Mesendoderm (in vitro differentiated cells): ENCODE measurements around the gene TIGD3.

ENCODE experiments used
- DNase-seq: peaks from one replicate; pipeline ENCODE4 v3.0.0; 2013
- H2AK5ac ChIP-seq: 2 replicates; pipeline ENCODE4 v1.6.1; 2013; ENCODE audit warnings: low read length, inconsistent platforms
- H2BK120ac ChIP-seq: 2 replicates; pipeline ENCODE4 v1.6.1; 2013; ENCODE audit warnings: low read depth, mild to moderate bottlenecking, low read length, moderate library complexity, mixed read lengths
- H2BK15ac ChIP-seq: replicated peaks from 2 replicates; pipeline ENCODE4 v1.6.1; 2013; ENCODE audit warnings: low read depth, mild to moderate bottlenecking, moderate library complexity
- H2BK5ac ChIP-seq: 2 replicates; pipeline ENCODE4 v1.6.1; 2013; ENCODE audit warnings: low read length, inconsistent platforms
- H3K18ac ChIP-seq: 2 replicates; pipeline ENCODE4 v1.6.1; 2013; ENCODE audit warnings: mild to moderate bottlenecking, low read length, mixed read lengths
- H3K23ac ChIP-seq: one replicate; pipeline ENCODE4 v1.6.1; 2013; ENCODE audit warnings: low read length
- H3K27ac ChIP-seq: 2 replicates; pipeline ENCODE4 v1.5.1; 2013; ENCODE audit warnings: low read depth, mild to moderate bottlenecking, inconsistent platforms, low read length, moderate library complexity
- H3K27me3 ChIP-seq: 2 replicates; pipeline ENCODE4 v1.6.1; 2013; ENCODE audit warnings: low read length, control low read depth, mild to moderate bottlenecking, inconsistent platforms; ENCODE audit not compliant: insufficient read depth, poor library complexity
- H3K36me3 ChIP-seq: 2 replicates; pipeline ENCODE4 v1.6.1; 2013; ENCODE audit warnings: low read length, inconsistent platforms; ENCODE audit not compliant: control insufficient read depth, insufficient read depth
- H3K4ac ChIP-seq: one replicate; pipeline ENCODE4 v1.6.1; 2013; ENCODE audit warnings: low read depth, mild to moderate bottlenecking, low read length, moderate library complexity
- H3K4me1 ChIP-seq: 2 replicates; pipeline ENCODE4 v1.6.1; 2013; ENCODE audit warnings: low read depth, low read length, inconsistent platforms; ENCODE audit not compliant: control insufficient read depth
- H3K4me2 ChIP-seq: 2 replicates; pipeline ENCODE4 v1.6.1; 2013; ENCODE audit warnings: low read length
- H3K4me3 ChIP-seq: 2 replicates; pipeline ENCODE4 v1.5.1; 2013; ENCODE audit warnings: mild to moderate bottlenecking, low read length
- H3K56ac ChIP-seq: one replicate; pipeline ENCODE4 v1.6.1; 2013; ENCODE audit warnings: low read length
- H3K79me1 ChIP-seq: 2 replicates; pipeline ENCODE4 v1.6.1; 2013; ENCODE audit warnings: low read length, inconsistent platforms
- H3K79me2 ChIP-seq: 2 replicates; pipeline ENCODE4 v1.6.1; 2013; ENCODE audit warnings: mild to moderate bottlenecking, low read length; ENCODE audit not compliant: control insufficient read depth, insufficient read depth
- H3K9ac ChIP-seq: 2 replicates; pipeline ENCODE4 v1.6.1; 2013; ENCODE audit warnings: low read length, inconsistent platforms
- H4K5ac ChIP-seq: one replicate; pipeline ENCODE4 v1.6.1; 2013; ENCODE audit warnings: low read length
- H4K8ac ChIP-seq: one replicate; pipeline ENCODE4 v1.6.1; 2013; ENCODE audit warnings: low read depth, mild to moderate bottlenecking, control low read depth, low read length, moderate library complexity
- WGBS: extraction: QIAGEN DNeasy Blood & Tissue Kit; methylation state at CpG from one replicate; pipeline ENCODE4 v1.1.7; 2013; ENCODE audit warnings: low lambda C conversion rate, missing lambda C conversion rate; ENCODE audit not compliant: insufficient coverage; ENCODE audit errors: extremely low coverage; 5-methylcytosine and 5-hydroxymethylcytosine counted together

TIGD3 gene

DNA sequence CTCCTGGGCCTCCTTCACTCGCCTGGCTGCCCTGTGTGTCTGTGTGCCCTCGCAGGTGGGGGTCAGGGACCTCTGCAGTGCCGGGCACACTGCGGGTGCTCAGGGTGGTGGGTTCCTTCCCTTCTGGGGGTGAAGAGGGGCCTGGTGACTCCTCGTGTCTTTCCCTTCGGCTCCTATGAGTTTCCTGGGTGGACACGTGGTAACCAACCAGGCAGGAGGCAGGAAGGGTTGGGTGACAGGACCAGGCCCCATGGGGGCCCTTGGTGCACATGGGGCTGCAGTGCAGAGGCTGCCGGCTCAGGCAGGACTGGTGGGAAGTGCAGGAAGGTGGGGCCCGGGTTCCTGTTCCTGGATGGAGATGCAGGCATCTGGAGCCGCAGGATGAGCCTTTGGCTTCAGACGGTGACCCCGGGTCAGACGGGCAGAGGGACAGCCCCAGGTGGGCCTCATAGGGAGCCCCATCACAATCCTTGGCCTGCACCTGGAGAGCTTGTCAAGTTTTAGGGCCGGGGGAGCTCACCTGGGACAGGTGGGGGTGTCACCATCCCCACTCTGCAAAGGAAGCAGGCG lies 41.5 kb downstream of the TIGD3 start:
- Histone ChIP-seq H3K18ac (no peak overlapping the region), H3K4me1 (no peaks in the 10 kb centered on the region), H3K4ac (no peak overlapping the region), H3K9ac (no peak overlapping the region), H3K4me3 (no peak overlapping the region), H3K79me2 (no peaks in the 10 kb centered on the region), H3K4me2 (no peak overlapping the region), H4K5ac (no peak overlapping the region), H3K27ac (no peak overlapping the region), H3K79me1 (peaks cover 2% of the 10 kb centered on the region), H2BK5ac (no peak overlapping the region), H3K27me3 (no peaks in the 10 kb centered on the region), H3K36me3 (peaks cover 9% of the 10 kb centered on the region), H2BK15ac (no peak overlapping the region), H3K23ac (no peak overlapping the region), H2AK5ac (no peak overlapping the region), H2BK120ac (no peak overlapping the region), H3K56ac (no peak overlapping the region), H4K8ac (no peak overlapping the region)
- no peak for DNase-seq
- no CpG with 5 or more reads among the region's 15 CpGs for WGBS

DNA sequence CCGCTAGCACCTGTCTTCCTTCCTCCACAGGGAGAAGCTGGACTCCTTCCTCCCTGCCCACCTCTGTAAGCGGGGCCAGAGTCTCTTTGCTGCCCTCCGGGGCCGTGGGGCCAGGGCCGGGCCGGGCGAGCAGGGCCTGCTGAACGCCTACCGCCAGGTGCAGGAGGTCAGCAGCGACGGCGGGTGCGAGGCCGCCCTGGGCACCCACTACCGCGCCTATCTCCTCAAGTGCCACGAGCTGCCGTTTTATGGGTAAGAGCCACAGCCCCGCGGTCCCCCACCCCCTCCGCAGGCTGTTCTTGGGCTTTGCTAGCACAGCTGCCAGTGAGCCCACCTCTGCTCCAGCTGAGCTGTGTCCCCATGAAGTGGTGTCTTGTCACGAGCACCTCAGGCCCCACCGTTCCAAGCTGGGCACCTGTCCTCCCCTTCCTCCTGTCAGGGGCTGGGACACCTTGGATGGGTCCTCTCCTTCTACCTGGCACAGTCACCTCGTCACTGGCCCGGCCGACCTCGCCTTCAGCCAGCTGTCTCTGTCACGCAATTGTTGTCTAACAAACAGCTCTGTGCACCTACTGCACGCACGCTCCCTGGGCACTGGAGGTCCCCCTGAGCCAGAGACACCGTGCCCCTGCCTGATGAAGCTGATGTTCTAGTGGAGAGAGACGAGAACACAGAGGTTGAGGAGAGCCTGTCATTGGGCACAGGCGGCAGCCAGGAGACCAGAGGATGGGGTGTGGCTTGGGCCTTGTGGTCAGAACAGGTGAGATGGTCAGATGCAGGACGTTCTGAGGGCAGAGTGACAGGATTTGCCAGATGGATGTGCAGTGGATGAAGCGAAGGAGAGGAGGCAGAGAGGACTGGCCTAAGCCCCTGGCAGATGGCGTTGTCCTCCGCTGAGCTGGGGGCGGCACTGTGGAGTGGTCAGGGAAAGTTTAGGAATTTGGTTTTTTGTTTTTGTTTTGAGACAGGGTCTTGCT lies 42.5 kb downstream of the TIGD3 start:
- no peaks in the 10 kb centered on the region for H3K27me3 ChIP-seq
- no CpG with 5 or more reads among the region's 38 CpGs for whole genome bisulfite sequencing
- H2BK15ac ChIP-seq, result no peak overlapping the region
- no peak for DNase-seq
- H3K9ac ChIP-seq, result no peak overlapping the region
- H2BK5ac ChIP-seq, result no peak overlapping the region
- peaks cover 2% of the 10 kb centered on the region for H3K79me1 ChIP-seq
- no peak overlapping the region for H2BK120ac ChIP-seq
- H3K27ac ChIP-seq, result no peak overlapping the region
- H4K5ac ChIP-seq, result no peak overlapping the region
- H2AK5ac ChIP-seq, result no peak overlapping the region
- H3K4ac ChIP-seq, result no peak overlapping the region
- no peak overlapping the region for H3K4me3 ChIP-seq
- no peak overlapping the region for H3K18ac ChIP-seq
- no peak overlapping the region for H3K4me2 ChIP-seq
- no peak overlapping the region for H3K56ac ChIP-seq
- no peaks in the 10 kb centered on the region for H3K4me1 ChIP-seq
- no peak overlapping the region for H4K8ac ChIP-seq
- no peaks in the 10 kb centered on the region for H3K79me2 ChIP-seq
- H3K36me3 ChIP-seq, result peaks cover 9% of the 10 kb centered on the region
- H3K23ac ChIP-seq, result no peak overlapping the region

DNA sequence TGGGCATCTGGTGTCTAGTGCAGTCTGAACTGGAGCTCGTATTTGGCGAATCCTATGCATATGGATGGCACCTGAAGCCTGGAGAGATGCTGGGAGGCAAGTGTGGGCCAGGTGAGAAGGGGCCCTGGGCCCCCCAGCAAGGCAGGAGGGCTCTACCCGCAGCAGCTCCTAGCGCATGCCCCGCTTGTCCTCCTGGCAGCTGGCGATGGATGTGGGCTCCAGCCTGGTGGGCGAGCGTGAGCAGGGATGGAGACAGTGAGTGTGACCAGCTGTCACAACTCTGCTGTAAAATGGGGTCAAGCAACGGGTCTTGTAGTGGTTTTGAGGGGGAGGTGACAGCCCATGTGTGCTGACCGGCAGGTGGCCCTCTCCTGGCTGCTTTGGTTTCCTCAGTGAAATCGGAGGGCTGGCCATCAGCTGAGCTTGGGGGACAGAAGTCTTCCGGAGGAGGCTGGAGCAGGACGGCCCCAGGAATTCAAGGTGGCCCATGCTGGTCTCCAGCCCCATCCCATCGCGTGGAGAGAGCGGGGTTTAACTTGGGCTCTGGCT lies 43.9 kb downstream of the TIGD3 start:
- Histone ChIP-seq H3K79me1 (no peaks in the 10 kb centered on the region), H3K27ac (no peak overlapping the region), H3K18ac (no peak overlapping the region), H4K8ac (no peak overlapping the region), H2BK120ac (no peak overlapping the region), H3K4ac (no peak overlapping the region), H2BK15ac (no peak overlapping the region), H3K23ac (no peak overlapping the region), H4K5ac (no peak overlapping the region), H2BK5ac (no peak overlapping the region), H3K4me3 (no peak overlapping the region), H3K36me3 (peaks cover 9% of the 10 kb centered on the region), H3K79me2 (no peaks in the 10 kb centered on the region), H3K56ac (no peak overlapping the region), H3K27me3 (no peaks in the 10 kb centered on the region), H3K4me2 (no peak overlapping the region), H3K4me1 (no peaks in the 10 kb centered on the region), H3K9ac (no peak overlapping the region), H2AK5ac (no peak overlapping the region)
- no peak for DNase-seq
- no CpG with 5 or more reads among the region's 16 CpGs for WGBS

DNA sequence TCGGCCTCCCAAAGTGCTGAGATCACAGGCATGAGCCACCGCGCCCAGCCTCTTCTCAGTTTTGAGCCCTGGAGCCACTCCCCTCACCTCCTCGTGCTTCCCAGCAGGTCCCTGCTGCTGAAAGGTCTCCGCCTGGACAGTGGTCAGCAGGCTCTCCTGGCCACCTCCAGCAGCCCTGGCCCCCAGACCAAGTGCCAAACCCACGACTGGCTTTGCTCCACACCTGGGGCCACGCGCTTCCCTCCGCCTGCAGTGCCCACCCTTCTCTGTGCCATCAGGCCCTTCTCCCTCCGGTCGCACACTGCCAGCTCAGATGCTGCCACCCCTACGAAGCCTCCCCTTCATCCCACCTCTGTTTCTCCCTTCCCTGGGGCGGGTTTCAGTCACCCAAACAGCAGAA lies 44.7 kb downstream of the TIGD3 start:
- Histone ChIP-seq H3K23ac (no peak overlapping the region), H4K8ac (no peak overlapping the region), H3K4me3 (no peak overlapping the region), H3K4ac (no peak overlapping the region), H3K79me2 (no peaks in the 10 kb centered on the region), H3K4me1 (no peaks in the 10 kb centered on the region), H3K9ac (no peak overlapping the region), H3K27me3 (no peaks in the 10 kb centered on the region), H2BK120ac (no peak overlapping the region), H2BK5ac (no peak overlapping the region), H2BK15ac (no peak overlapping the region), H4K5ac (no peak overlapping the region), H3K18ac (no peak overlapping the region), H3K56ac (no peak overlapping the region), H3K36me3 (peaks cover 9% of the 10 kb centered on the region), H3K79me1 (no peaks in the 10 kb centered on the region), H3K4me2 (no peak overlapping the region), H2AK5ac (no peak overlapping the region), H3K27ac (no peak overlapping the region)
- no peak for DNase-seq
- no CpG with 5 or more reads among the region's 13 CpGs for WGBS

DNA sequence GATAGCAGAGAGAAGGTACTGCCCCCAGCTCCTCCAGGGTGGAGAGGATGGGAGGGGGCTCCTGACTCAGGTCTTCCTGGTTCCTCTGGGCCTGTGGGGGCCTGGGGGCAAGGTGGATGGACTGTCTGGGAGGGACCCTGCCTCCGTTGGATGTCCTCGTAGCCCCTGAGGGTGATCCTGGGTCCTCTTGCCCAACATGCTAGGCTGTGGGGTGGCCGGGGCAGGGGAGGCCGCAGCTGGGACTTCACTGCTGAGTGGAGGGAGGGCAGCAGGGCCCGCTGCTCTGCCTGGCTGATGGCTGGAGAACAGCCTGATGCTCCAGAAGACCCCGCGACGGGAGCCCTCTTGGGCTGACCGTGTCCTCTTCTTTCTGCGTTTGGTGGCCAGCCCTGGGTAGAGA lies 45.3 kb downstream of the TIGD3 start:
- H2BK120ac ChIP-seq, result no peak overlapping the region
- H3K36me3 ChIP-seq, result peaks cover 9% of the 10 kb centered on the region

More for the DNA sequence above, 45.3 kb downstream of the TIGD3 start:
- no peak overlapping the region for H3K4ac ChIP-seq
- H3K18ac ChIP-seq, result no peak overlapping the region
- no peaks in the 10 kb centered on the region for H3K79me1 ChIP-seq
- no CpG with 5 or more reads among the region's 10 CpGs for WGBS
- H2AK5ac ChIP-seq, result no peak overlapping the region
- no peaks in the 10 kb centered on the region for H3K79me2 ChIP-seq
- no peak for DNase-seq
- H2BK5ac ChIP-seq, result no peak overlapping the region
- no peak overlapping the region for H3K27ac ChIP-seq
- H3K56ac ChIP-seq, result no peak overlapping the region
- no peaks in the 10 kb centered on the region for H3K4me1 ChIP-seq
- H3K23ac ChIP-seq, result no peak overlapping the region
- no peak overlapping the region for H3K9ac ChIP-seq
- H4K8ac ChIP-seq, result no peak overlapping the region
- H2BK15ac ChIP-seq, result no peak overlapping the region
- no peak overlapping the region for H4K5ac ChIP-seq
- H3K27me3 ChIP-seq, result no peaks in the 10 kb centered on the region
- H3K4me2 ChIP-seq, result no peak overlapping the region
- no peak overlapping the region for H3K4me3 ChIP-seq
